Erythroblast (primary cell): ENCODE measurements around the gene NR3C2.

Source experiments
- GATA1 ChIP-seq: IDR thresholded peaks from 2 replicates; pipeline ENCODE4 v1.6.1; 2011; ENCODE audit warnings: low read depth, mild to moderate bottlenecking, control low read depth, low read length, moderate library complexity
- POLR2A ChIP-seq: IDR thresholded peaks from 2 replicates; pipeline ENCODE4 v1.6.1; 2011; ENCODE audit warnings: mild to moderate bottlenecking, low read length

GRCh38 chr4:148398988-148399387 is 43.2 kb downstream of the NR3C2 start:
- TF ChIP-seq POLR2A (no peak), GATA1 (no peak)
